Endothelial cell of umbilical vein (primary cell): Measurements from ENCODE around the gene MYO19. TPM values are rescaled to one million over a fixed set of nuclear protein-coding genes. Genes with fewer than 3 reads are reported as not detected.

Experiments used
- BruUV-seq: library from RNA; stranded (reverse); fragments of 400-500 nt; replicated peaks from 2 replicates; lab custom pipeline; 2021; lab: Mats Ljungman, UMichigan
- CTCF ChIA-PET: fragments of 300-600, 350-600 bp; sonication (Branson Sonifier 250); formaldehyde crosslinking; loops from one replicate; lab custom pipeline; 2021; ENCODE audit warnings: antibody characterized with exemption, inconsistent platforms; lab: Charles Lee
- POLR2A ChIA-PET: fragments of 300-600, 350-600 bp; sonication (Branson Sonifier 250); formaldehyde crosslinking; loops from one replicate; lab custom pipeline; 2021; ENCODE audit warnings: antibody characterized with exemption, inconsistent platforms; lab: Charles Lee
- DNase-seq: peaks from one replicate; pipeline ENCODE4 v3.0.0-alpha.2; 2011; ENCODE audit warnings: low read depth, low spot score
- FAIRE-seq: peaks from 2 replicates; lab custom pipeline; 2011; peaks lifted over from hg19 to GRCh38; lab: Jason Lieb, UNC
- H2AFZ ChIP-seq: 2 replicates; pipeline ENCODE4 v1.6.0; 2012; ENCODE audit warnings: low read depth, low read length, control low read depth, inconsistent platforms
- H3K27ac ChIP-seq: 2 replicates; pipeline ENCODE4 v1.5.1; 2011; ENCODE audit warnings: low read depth, mild to moderate bottlenecking, control low read depth, low read length, moderate library complexity; ENCODE audit not compliant: insufficient read depth
- H3K27me3 ChIP-seq, 2 experiments: 2 replicates each; pipeline versions ENCODE4 v1.6.0 to v1.6.1; 2011; ENCODE audit warnings: low read length in 2 of 2, mixed read lengths in 1 of 2; ENCODE audit not compliant: control insufficient read depth in 2 of 2, insufficient read depth in 2 of 2
- H3K36me3 ChIP-seq, 2 experiments: 2 replicates in 1 of 2; 3 replicates in 1 of 2; pipeline ENCODE4 v1.5.1; 2011; ENCODE audit warnings: low read length in 2 of 2, mild to moderate bottlenecking in 1 of 2, moderate library complexity in 1 of 2; ENCODE audit not compliant: control insufficient read depth in 2 of 2, insufficient read depth in 2 of 2; ENCODE audit errors: extremely low read depth in 1 of 2
- H3K4me1 ChIP-seq: 3 replicates; pipeline ENCODE4 v1.5.1; 2011; ENCODE audit warnings: mild to moderate bottlenecking, low read length; ENCODE audit not compliant: control insufficient read depth, insufficient read depth; ENCODE audit errors: extremely low read depth
- H3K4me2 ChIP-seq: 2 replicates; pipeline ENCODE4 v1.6.1; 2011; ENCODE audit warnings: low read length, control low read depth, mixed read lengths; ENCODE audit not compliant: insufficient read depth
- H3K4me3 ChIP-seq, 3 experiments: fragments of 200-600 bp in 1 of 3; sonication (generic), shearing (Covaris generic) in 1 of 3; replicated peaks in 1 of 3; 2 replicates each; pipeline ENCODE4 v1.5.1; 2011 to 2016; ENCODE audit warnings: control low read depth in 3 of 3, low read length in 3 of 3, mild to moderate bottlenecking in 2 of 3, inconsistent platforms in 1 of 3, low read depth in 1 of 3, moderate library complexity in 1 of 3; ENCODE audit not compliant: insufficient read depth in 1 of 3
- H3K79me2 ChIP-seq: 2 replicates; pipeline ENCODE4 v1.6.0; 2012; ENCODE audit warnings: low read length, inconsistent platforms; ENCODE audit not compliant: control insufficient read depth, insufficient read depth
- H3K9ac ChIP-seq: replicated peaks from 2 replicates; pipeline ENCODE3; 2011; ENCODE audit warnings: low read length, control low read depth; ENCODE audit not compliant: insufficient read depth; ENCODE audit errors: extremely low read depth
- H3K9me1 ChIP-seq: replicated peaks from 3 replicates; pipeline ENCODE4 v1.6.0; 2011; ENCODE audit warnings: mild to moderate bottlenecking, low read length; ENCODE audit not compliant: control insufficient read depth, insufficient read depth; ENCODE audit errors: extremely low read depth
- H3K9me3 ChIP-seq: replicated peaks from 2 replicates; pipeline ENCODE4 v1.5.1; 2012; ENCODE audit warnings: low read length, inconsistent platforms; ENCODE audit not compliant: control insufficient read depth, insufficient read depth
- H4K20me1 ChIP-seq: replicated peaks from 2 replicates; pipeline ENCODE3; 2011; ENCODE audit warnings: mild to moderate bottlenecking, low read length; ENCODE audit not compliant: control insufficient read depth, insufficient read depth; ENCODE audit errors: extremely low read depth
- CTCF ChIP-seq, 2 donors: IDR thresholded peaks; 1 replicate in 1 of 2; 2 replicates in 1 of 2; pipeline ENCODE4 v1.5.1; 2011; ENCODE audit warnings: low read length in 2 of 2, mild to moderate bottlenecking in 2 of 2, moderate library complexity in 2 of 2, control low read depth in 1 of 2, inconsistent platforms in 1 of 2, low read depth in 1 of 2; ENCODE audit not compliant: insufficient read depth in 1 of 2; ENCODE audit errors: extremely low read depth in 1 of 2
- EZH2 ChIP-seq: IDR thresholded peaks from 2 replicates; pipeline ENCODE4 v1.6.1; 2012; ENCODE audit warnings: borderline replicate concordance, low read depth, mild to moderate bottlenecking, moderate library complexity, low read length, inconsistent platforms; ENCODE audit not compliant: severe bottlenecking
- FOS ChIP-seq: IDR thresholded peaks from 2 replicates; pipeline ENCODE4 v1.6.1; 2011; ENCODE audit warnings: mild to moderate bottlenecking, low read length, moderate library complexity, borderline replicate concordance; ENCODE audit not compliant: insufficient read depth
- GATA2 ChIP-seq: IDR thresholded peaks from 2 replicates; pipeline ENCODE4 v1.7.0; 2011; ENCODE audit warnings: low read depth, mild to moderate bottlenecking, moderate library complexity, mixed read lengths, low read length; ENCODE audit not compliant: insufficient read length, insufficient read depth
- JUN ChIP-seq: IDR thresholded peaks from 2 replicates; pipeline ENCODE4 v1.6.1; 2011; ENCODE audit warnings: borderline replicate concordance, low read depth; ENCODE audit not compliant: insufficient read length, insufficient read depth
- MAX ChIP-seq: IDR thresholded peaks from 2 replicates; pipeline ENCODE4 v1.6.1; 2011; ENCODE audit not compliant: insufficient read depth, insufficient read length
- MYC ChIP-seq: IDR thresholded peaks from one replicate; pipeline ENCODE4 v1.6.1; 2011; ENCODE audit warnings: mild to moderate bottlenecking, low read depth, low read length
- POLR2A ChIP-seq: IDR thresholded peaks from 2 replicates; pipeline ENCODE4 v1.6.1; 2012; ENCODE audit warnings: low read depth, mild to moderate bottlenecking, control low read depth, low read length
- POLR2AphosphoS5 ChIP-seq: IDR thresholded peaks from 2 replicates; pipeline ENCODE4 v1.6.1; 2012; ENCODE audit warnings: low read depth, mild to moderate bottlenecking, control low read depth, low read length, moderate library complexity; ENCODE audit not compliant: insufficient read depth
- dilution Hi-C: fragments of 300-500 bp; cut with MboI; formaldehyde crosslinking; loops from one replicate; pipeline ENCODE4 v1.15.0; 2019; ENCODE audit warnings: low sequenced_read_pairs; ENCODE audit not compliant: extremely low pct_ligation_motif_present
- intact Hi-C: fragments of 100-400 bp; cut with micrococcal nuclease; formaldehyde crosslinking; loops from one replicate; pipeline ENCODE4 v1.10.0; 2022
- polyA plus RNA-seq, 4 experiments: library from polyadenylated mRNA; depleted of rRNA in 3 of 4; stranded (reverse) in 3 of 4; unstranded in 1 of 4; fragments of >200 nt; gene quantifications; 2 replicates each; pipeline versions ENCODE4 v1.2.1 to v1.2.3, GENCODE V29; 2011 to 2012; ENCODE audit warnings: missing spikeins in 1 of 4
- total RNA-seq: library from RNA; stranded (reverse); gene quantifications from 2 replicates; pipeline ENCODE4 v1.2.3, GENCODE V29; 2021

Gene MYO19
- total and polyA plus RNA-seq, 2 donors (not counting 3 experiments of a cell fraction or from before 2014, with no cell fraction given), result 75.4 to 95.7 TPM

GRCh38 chr17:36474571-36474970, 60.1 kb downstream of the MYO19 start:
- FAIRE-seq (no peak), DNase-seq (no peak)
- no peak overlapping the region for H2AFZ ChIP-seq
- H3K9me1 ChIP-seq, result no peaks in the 10 kb centered on the region
- no peaks in the 10 kb centered on the region for H3K79me2 ChIP-seq
- no peak overlapping the region for H3K27ac ChIP-seq
- no peak overlapping the region for H3K9ac ChIP-seq
- no peak overlapping the region for H3K4me3 ChIP-seq
- TF ChIP-seq POLR2AphosphoS5 (no peak), POLR2A (no peak), FOS (no peak), MYC (no peak), EZH2 (no peak), MAX (no peak), JUN (no peak), CTCF (IDR thresholded peaks at IDR 0.05; ENCODE audit: extremely low read depth in 1 of 2, insufficient read depth in 1 of 2, low read depth in 1 of 2, low read length in 2 of 2) (no peak), GATA2 (no peak)
- no peaks in the 10 kb centered on the region for H3K9me3 ChIP-seq
- CTCF ChIA-PET, result no interaction called here
- no peaks in the 10 kb centered on the region for H3K4me1 ChIP-seq
- H3K4me2 ChIP-seq, result no peak overlapping the region
- no TSS peak for BruUV-seq
- POLR2A ChIA-PET, result no interaction called here
- no peaks in the 10 kb centered on the region for H3K36me3 ChIP-seq
- dilution Hi-C loops (no loop called here), intact Hi-C loops (no loop called here)
- H3K27me3 ChIP-seq, result peaks cover 2 to 7% of the 10 kb centered on the region in 2 experiments
- no peaks in the 10 kb centered on the region for H4K20me1 ChIP-seq
